Pancreas (tissue), 10 donors: Measurements from ENCODE around the gene STXBP2. TPM values are rescaled to one million over a fixed set of nuclear protein-coding genes. Genes with fewer than 3 reads are reported as not detected.

Source experiments
- ATAC-seq, 4 donors: fragments of 200-7000 bp; cut with Tn5 transposase; one replicate each; pipeline versions ENCODE4 v1.8.0 to v1.9.1; 2020; ENCODE audit warnings: mild to moderate bottlenecking in 4 of 4, moderate library complexity in 4 of 4
- DNase-seq, 6 donors: peaks; one replicate each; pipeline ENCODE4 v3.0.0-alpha.2; 2020
- FAIRE-seq: peaks from 2 replicates; lab custom pipeline; 2012; peaks lifted over from hg19 to GRCh38; lab: Jason Lieb, UNC
- H3K27ac ChIP-seq, 4 donors: fragments of 200-600 bp; sonication (generic); 1 replicate in 3 of 4; 2 replicates in 1 of 4; pipeline versions ENCODE4 v1.5.0 to v1.8.0; 2020
- H3K27me3 ChIP-seq, 4 donors: fragments of 200-600 bp; one replicate each; pipeline ENCODE4 v1.8.0; 2021
- H3K36me3 ChIP-seq, 3 donors: fragments of 200-600 bp; sonication (generic) in 1 of 3; one replicate each; pipeline versions ENCODE4 v1.5.0 to v1.8.0; 2020 to 2021
- H3K4me1 ChIP-seq, 3 donors: fragments of 200-600 bp; one replicate each; pipeline ENCODE4 v1.8.0; 2021
- H3K4me3 ChIP-seq, 4 donors: fragments of 200-600 bp; sonication (generic) in 2 of 4; one replicate each; pipeline versions ENCODE4 v1.5.0 to v1.8.0; 2020 to 2021
- H3K9me3 ChIP-seq, 4 donors: fragments of 200-600 bp; one replicate each; pipeline ENCODE4 v1.8.0; 2021
- WGBS, 2 donors: extraction: QIAGEN DNeasy Blood & Tissue Kit; methylation state at CpG; one replicate each; pipeline ENCODE4 v1.1.7; 2013; 5-methylcytosine and 5-hydroxymethylcytosine counted together
- intact Hi-C, 3 donors: fragments of 100-400 bp; cut with DNase I; formaldehyde crosslinking; loops; one replicate each; pipeline versions ENCODE4 v1.11.1 to v1.14.2; 2022
- polyA plus RNA-seq, 2 donors: library from polyadenylated mRNA; stranded (reverse); fragments of 200-250 nt; gene quantifications; one replicate each; pipeline ENCODE4 v1.2.3, GENCODE V29; 2013
- total RNA-seq, 6 donors: library from RNA; stranded (reverse); fragmentation: NEBNext Ultra II Directional in 4 of 6; extraction: Animal tissue kit (Norgen Biotek cat#: 25700) in 4 of 6; gene quantifications; one replicate each; pipeline versions ENCODE4 v1.2.1 to v1.2.4, GENCODE V29; 2021 to 2023
- TF ChIP-seq, protein P1 (sequence below), 4 donors: fragments of 200-600 bp; sonication (generic) in 3 of 4; IDR thresholded peaks; one replicate each; pipeline versions ENCODE4 v1.5.0 to v1.8.0; 2021; ENCODE audit warnings: antibody characterized with exemption in 4 of 4
- donor health status: healthy with polysubstance abuse.
- donor health status: DM: no; HTN: no; CAD: no; lungs with moderate emphysema.
- donor health status: DM: no; HTN: no; CAD: no.
- donor health status: control.
- donor health status: control.
- donor health status: Bipolar disorder and iron deficiency.
- donor health status: DM: yes; HTN: yes; CAD: no.
- donor health status: DM: no; HTN: no; CAD: no.
- donor health status: DM: no; HTN: no; CAD: no.
- donor health status: DM: yes; HTN: yes; CAD: no.

The STXBP2 gene
- total and polyA plus RNA-seq, 8 donors: 45.6 to 216 (median 80.4) TPM

- 90 to 92% methylated on average over 17 of the region's 17 CpGs for WGBS, 2 donors
- peaks cover 0 to 29% (median 0%) of the 10 kb centered on the region in 3 donors for H3K36me3 ChIP-seq
- FAIRE-seq: no peak
- TF ChIP-seq, protein P1, sequence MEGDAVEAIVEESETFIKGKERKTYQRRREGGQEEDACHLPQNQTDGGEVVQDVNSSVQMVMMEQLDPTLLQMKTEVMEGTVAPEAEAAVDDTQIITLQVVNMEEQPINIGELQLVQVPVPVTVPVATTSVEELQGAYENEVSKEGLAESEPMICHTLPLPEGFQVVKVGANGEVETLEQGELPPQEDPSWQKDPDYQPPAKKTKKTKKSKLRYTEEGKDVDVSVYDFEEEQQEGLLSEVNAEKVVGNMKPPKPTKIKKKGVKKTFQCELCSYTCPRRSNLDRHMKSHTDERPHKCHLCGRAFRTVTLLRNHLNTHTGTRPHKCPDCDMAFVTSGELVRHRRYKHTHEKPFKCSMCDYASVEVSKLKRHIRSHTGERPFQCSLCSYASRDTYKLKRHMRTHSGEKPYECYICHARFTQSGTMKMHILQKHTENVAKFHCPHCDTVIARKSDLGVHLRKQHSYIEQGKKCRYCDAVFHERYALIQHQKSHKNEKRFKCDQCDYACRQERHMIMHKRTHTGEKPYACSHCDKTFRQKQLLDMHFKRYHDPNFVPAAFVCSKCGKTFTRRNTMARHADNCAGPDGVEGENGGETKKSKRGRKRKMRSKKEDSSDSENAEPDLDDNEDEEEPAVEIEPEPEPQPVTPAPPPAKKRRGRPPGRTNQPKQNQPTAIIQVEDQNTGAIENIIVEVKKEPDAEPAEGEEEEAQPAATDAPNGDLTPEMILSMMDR (IDR thresholded peaks at IDR 0.05): no peak
- peak in 2 of 6 donors; percentile 17 to 64 for DNase-seq
- no peak overlapping the region for H3K4me3 ChIP-seq
- intact Hi-C loops: no loop called here
- H3K9me3 ChIP-seq: no peaks in the 10 kb centered on the region
- ATAC-seq: no peak
- peaks cover 0 to 8% (median 5%) of the 10 kb centered on the region in 3 donors for H3K4me1 ChIP-seq
- H3K27me3 ChIP-seq: no peaks in the 10 kb centered on the region
- H3K27ac ChIP-seq: no peak overlapping the region
Observed at GRCh38 chr19:7606289-7606688, 30.6 kb upstream of the STXBP2 start.

- Histone ChIP-seq H3K36me3 (peaks cover 0 to 39% (median 0%) of the 10 kb centered on the region in 3 donors), H3K4me1 (peaks cover 0 to 4% (median under 1%) of the 10 kb centered on the region in 3 donors), H3K27ac (no peak overlapping the region), H3K27me3 (no peaks in the 10 kb centered on the region), H3K9me3 (no peaks in the 10 kb centered on the region), H3K4me3 (no peak overlapping the region)
- DNase-seq (peak in 2 of 6 donors; percentile 2 to 49), ATAC-seq (no peak), FAIRE-seq (no peak)
- TF ChIP-seq, protein P1 (IDR thresholded peaks at IDR 0.05): no peak
- WGBS, 2 donors: 92 to 94% methylated on average over 9 to 10 of the region's 10 CpGs
- intact Hi-C loops: no loop called here
Observed at GRCh38 chr19:7607212-7607873, 29.6 kb upstream of the STXBP2 start.

DNA sequence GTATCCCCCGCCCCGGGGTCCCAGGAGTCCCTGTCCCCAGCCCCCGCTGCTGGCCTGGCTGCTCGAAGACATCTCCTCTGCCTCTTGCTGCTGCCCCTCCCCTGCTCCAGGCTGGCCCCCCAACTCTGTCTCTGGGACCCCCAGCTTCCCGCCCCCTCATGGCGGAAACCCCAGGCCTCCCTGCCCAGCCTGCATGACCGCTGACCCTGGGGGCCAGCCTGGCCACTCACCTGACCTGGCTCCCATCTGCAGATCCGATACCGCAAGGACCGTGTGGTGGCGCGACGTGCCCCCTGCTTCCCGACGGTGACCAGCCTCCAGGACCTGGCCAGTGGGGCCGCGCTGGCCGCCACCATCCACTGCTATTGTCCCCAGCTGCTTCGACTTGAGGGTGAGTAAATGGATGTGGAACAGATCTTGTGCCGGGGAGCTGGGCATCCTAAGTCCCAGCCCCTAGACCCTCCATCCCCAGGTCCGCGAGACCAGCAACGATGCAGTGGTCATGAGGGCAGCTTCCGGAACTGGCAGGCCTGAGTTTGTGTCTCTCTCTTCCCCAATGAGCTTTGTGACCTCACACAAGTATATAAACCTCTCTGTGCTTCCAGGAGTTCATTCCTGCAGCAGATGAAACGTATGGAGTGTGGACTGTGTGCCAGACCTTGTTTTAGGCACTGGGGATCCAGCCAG is 28.9 kb upstream of the STXBP2 start:
- WGBS, 2 donors: 94 to 95% methylated on average over 23 to 25 of the region's 25 CpGs
- peak in 3 of 6 donors; percentile 1 to 81 (median 12) for DNase-seq

DNA sequence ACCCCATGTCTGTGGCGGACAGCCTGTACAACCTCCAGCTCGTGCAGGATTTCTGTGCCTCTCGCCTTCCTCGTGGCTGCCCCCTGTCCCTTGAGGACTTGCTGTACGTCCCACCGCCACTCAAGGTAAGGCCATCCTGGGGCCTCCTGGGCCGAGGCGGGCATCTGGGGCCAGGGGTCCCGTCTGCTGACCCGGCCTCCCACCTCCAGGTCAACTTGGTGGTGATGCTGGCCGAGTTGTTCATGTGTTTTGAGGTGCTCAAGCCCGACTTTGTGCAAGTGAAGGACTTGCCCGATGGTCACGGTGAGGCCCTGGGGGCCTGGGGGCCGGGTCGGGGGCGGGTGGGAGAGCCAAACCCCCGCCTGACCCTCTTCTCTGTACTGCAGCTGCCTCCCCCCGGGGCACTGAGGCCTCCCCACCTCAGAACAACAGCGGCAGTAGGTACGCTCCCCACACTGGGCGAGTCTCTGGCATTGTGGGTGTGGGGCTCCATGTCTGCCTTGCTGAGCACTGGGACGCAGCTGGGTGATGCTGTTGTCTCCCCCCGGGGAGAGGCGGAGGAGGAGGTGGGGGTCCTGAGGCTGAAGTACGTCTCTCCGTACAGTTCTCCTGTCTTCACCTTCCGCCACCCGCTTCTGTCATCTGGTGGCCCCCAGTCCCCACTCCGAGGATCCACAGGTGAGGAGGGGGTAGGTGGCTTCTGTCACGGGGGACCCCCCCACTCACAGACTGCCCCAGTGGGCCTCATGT is 26.2 kb upstream of the STXBP2 start:
- 90 to 93% methylated on average over 29 to 31 of the region's 31 CpGs for WGBS, 2 donors
- ATAC-seq (no peak), FAIRE-seq (no peak), DNase-seq (peak in 1 of 6 donors; percentile 67)
- no peak overlapping the region for H3K27ac ChIP-seq
- H3K27me3 ChIP-seq: no peaks in the 10 kb centered on the region
- H3K4me3 ChIP-seq: no peak overlapping the region
- TF ChIP-seq, protein P1 (IDR thresholded peaks at IDR 0.05): no peak
- no peaks in the 10 kb centered on the region for H3K4me1 ChIP-seq
- H3K36me3 ChIP-seq: peaks cover 0 to 43% (median 0%) of the 10 kb centered on the region in 3 donors
- H3K9me3 ChIP-seq: no peaks in the 10 kb centered on the region
- intact Hi-C loops: no loop called here

More for the DNA sequence above, 28.9 kb upstream of the STXBP2 start:
- FAIRE-seq: no peak
- TF ChIP-seq, protein P1 (IDR thresholded peaks at IDR 0.05): no peak
- no peak for ATAC-seq
- Histone ChIP-seq H3K27ac (no peak overlapping the region), H3K9me3 (no peaks in the 10 kb centered on the region), H3K4me3 (no peak overlapping the region), H3K27me3 (no peaks in the 10 kb centered on the region), H3K36me3 (peaks cover 0 to 43% (median 0%) of the 10 kb centered on the region in 3 donors), H3K4me1 (peaks cover 0 to 1% (median 0%) of the 10 kb centered on the region in 3 donors)
- intact Hi-C loops: no loop called here
